ENCODE data around the gene A4GALT. TPM values are rescaled to one million over a fixed set of nuclear protein-coding genes. Genes with fewer than 3 reads are reported as not detected.

Gene A4GALT
- total RNA-seq, 1 donor from 2014 or later = 12.7 TPM

DNA sequence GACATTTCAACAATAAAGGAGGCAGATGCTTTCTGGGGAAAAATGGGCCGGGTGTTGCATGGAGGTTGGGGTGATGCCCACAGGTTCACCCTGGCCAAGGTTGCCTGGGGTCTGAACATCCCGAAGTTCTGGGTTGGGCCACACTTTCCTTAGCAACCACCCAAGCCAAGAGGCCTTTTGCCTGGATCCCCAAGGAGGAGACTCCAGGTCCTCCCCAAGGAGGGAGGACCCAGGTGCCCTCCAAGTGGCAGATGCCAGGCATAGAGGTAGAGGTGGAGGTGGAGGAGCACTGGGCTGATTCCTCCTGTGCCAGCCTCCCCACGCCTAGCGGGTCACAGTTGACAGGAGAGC is 72.7 kb downstream of the A4GALT start:
- H3K4me3 ChIP-seq (ENCODE audit: low read depth, low read length) = peak overlapping the region; percentile 94
- TF ChIP-seq, protein P1, sequence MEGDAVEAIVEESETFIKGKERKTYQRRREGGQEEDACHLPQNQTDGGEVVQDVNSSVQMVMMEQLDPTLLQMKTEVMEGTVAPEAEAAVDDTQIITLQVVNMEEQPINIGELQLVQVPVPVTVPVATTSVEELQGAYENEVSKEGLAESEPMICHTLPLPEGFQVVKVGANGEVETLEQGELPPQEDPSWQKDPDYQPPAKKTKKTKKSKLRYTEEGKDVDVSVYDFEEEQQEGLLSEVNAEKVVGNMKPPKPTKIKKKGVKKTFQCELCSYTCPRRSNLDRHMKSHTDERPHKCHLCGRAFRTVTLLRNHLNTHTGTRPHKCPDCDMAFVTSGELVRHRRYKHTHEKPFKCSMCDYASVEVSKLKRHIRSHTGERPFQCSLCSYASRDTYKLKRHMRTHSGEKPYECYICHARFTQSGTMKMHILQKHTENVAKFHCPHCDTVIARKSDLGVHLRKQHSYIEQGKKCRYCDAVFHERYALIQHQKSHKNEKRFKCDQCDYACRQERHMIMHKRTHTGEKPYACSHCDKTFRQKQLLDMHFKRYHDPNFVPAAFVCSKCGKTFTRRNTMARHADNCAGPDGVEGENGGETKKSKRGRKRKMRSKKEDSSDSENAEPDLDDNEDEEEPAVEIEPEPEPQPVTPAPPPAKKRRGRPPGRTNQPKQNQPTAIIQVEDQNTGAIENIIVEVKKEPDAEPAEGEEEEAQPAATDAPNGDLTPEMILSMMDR (IDR thresholded peaks at IDR 0.05; ENCODE audit: insufficient read depth, low read length, poor library complexity, severe bottlenecking) = no peak
- no peak for DNase-seq (ENCODE audit: low read depth)
- no peaks in the 10 kb centered on the region for H3K36me3 ChIP-seq (ENCODE audit: control insufficient read depth, insufficient read depth, low read length)
- H3K27me3 ChIP-seq (ENCODE audit: control insufficient read depth, insufficient read depth, low read length) = no peaks in the 10 kb centered on the region

GRCh38 chr22:42646569-42647525 is 73.8 kb downstream of the A4GALT start:
- no peak overlapping the region for H3K4me3 ChIP-seq (ENCODE audit: low read depth, low read length)
- TF ChIP-seq, protein P1 (IDR thresholded peaks at IDR 0.05; ENCODE audit: insufficient read depth, low read length, poor library complexity, severe bottlenecking) = no peak
- DNase-seq (ENCODE audit: low read depth) = no peak
- H3K36me3 ChIP-seq (ENCODE audit: control insufficient read depth, insufficient read depth, low read length) = no peaks in the 10 kb centered on the region
- no peaks in the 10 kb centered on the region for H3K27me3 ChIP-seq (ENCODE audit: control insufficient read depth, insufficient read depth, low read length)

- Histone ChIP-seq H3K36me3 (ENCODE audit: control insufficient read depth, insufficient read depth, low read length) (no peaks in the 10 kb centered on the region), H3K27me3 (ENCODE audit: control insufficient read depth, insufficient read depth, low read length) (no peaks in the 10 kb centered on the region), H3K4me3 (ENCODE audit: low read depth, low read length) (no peak overlapping the region)
- no peak for DNase-seq (ENCODE audit: low read depth)
- TF ChIP-seq, protein P1 (IDR thresholded peaks at IDR 0.05; ENCODE audit: insufficient read depth, low read length, poor library complexity, severe bottlenecking) = no peak
Measured at GRCh38 chr22:42645938-42646568, 74.6 kb downstream of the A4GALT start.

GRCh38 chr22:42645341-42645937 is 75.2 kb downstream of the A4GALT start:
- TF ChIP-seq, protein P1 (IDR thresholded peaks at IDR 0.05; ENCODE audit: insufficient read depth, low read length, poor library complexity, severe bottlenecking) = no peak
- Histone ChIP-seq H3K27me3 (ENCODE audit: control insufficient read depth, insufficient read depth, low read length) (no peaks in the 10 kb centered on the region), H3K4me3 (ENCODE audit: low read depth, low read length) (no peak overlapping the region), H3K36me3 (ENCODE audit: control insufficient read depth, insufficient read depth, low read length) (no peaks in the 10 kb centered on the region)
- DNase-seq (ENCODE audit: low read depth) = no peak

DNA sequence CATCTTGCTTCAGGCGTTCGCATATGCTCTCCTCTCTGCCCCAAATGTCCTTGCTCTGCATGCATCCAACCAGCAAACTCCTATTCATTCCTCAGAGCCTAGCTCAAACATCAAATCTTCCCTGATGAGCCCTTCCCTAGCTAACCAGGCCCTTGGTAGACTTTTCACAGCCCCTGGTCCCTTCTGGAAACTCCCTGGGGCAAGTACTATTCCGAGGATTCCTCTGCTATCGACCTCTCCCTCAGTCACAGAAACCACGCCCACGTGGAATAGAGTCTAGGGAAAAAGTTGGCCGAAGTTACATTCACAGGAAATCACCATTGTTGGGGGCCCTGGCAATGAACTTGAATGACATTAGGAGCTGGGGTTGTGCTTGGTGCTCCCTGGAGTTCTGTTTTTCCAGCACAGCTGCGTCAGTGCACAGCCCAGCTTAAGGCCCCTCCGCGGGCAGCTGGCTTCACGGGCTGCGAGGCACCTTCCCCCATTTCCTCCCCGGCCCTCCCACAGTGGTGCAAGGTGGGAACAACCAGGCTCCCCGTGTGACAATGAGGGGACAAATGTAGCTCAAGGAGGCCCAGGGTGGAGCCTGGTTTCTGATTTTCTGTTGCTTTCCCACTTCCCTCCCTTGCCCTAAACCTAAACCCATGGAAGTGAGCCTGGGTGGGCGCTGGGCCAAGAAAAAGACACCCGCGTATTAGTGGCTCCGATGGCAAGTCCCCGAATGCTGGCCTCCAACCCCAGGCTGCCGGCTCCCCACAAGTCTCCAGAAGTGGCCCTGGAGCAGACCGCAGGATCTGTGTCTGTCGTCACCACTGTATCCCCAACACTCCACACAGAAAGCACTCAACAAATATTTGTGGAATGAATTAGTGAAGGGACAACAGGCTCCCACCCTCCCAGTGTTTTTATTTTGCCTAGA is 76.0 kb downstream of the A4GALT start:
- TF ChIP-seq, protein P1 (IDR thresholded peaks at IDR 0.05; ENCODE audit: insufficient read depth, low read length, poor library complexity, severe bottlenecking) = no peak
- Histone ChIP-seq H3K36me3 (ENCODE audit: control insufficient read depth, insufficient read depth, low read length) (no peaks in the 10 kb centered on the region), H3K4me3 (ENCODE audit: low read depth, low read length) (no peak overlapping the region), H3K27me3 (ENCODE audit: control insufficient read depth, insufficient read depth, low read length) (no peaks in the 10 kb centered on the region)
- no peak for DNase-seq (ENCODE audit: low read depth)
